Psoas muscle (tissue), 8 donors: ENCODE data around the gene FERMT2. TPM values are rescaled to one million over a fixed set of nuclear protein-coding genes. Genes with fewer than 3 reads are reported as not detected.

Experiments
- ATAC-seq, 4 donors: fragments of 200-7000 bp; cut with Tn5 transposase; one replicate each; pipeline ENCODE4 v1.9.1; 2020; ENCODE audit warnings: moderate library complexity in 3 of 4, mild to moderate bottlenecking in 2 of 4
- DNase-seq, 2 donors: peaks; one replicate each; pipeline ENCODE4 v3.0.0-alpha.2; 2020
- H3K27ac ChIP-seq: fragments of 200-600 bp; one replicate; pipeline ENCODE4 v1.8.0; 2022
- H3K27me3 ChIP-seq, 3 donors: fragments of 200-600 bp in 1 of 3; one replicate each; pipeline versions ENCODE4 v1.6.1 to v1.8.0; 2013 to 2022; ENCODE audit warnings: low read length in 2 of 3, mild to moderate bottlenecking in 2 of 3, moderate library complexity in 1 of 3; ENCODE audit not compliant: insufficient read depth in 3 of 3
- H3K36me3 ChIP-seq, 2 donors: fragments of 200-600 bp in 1 of 2; one replicate each; pipeline versions ENCODE4 v1.6.1 to v1.8.0; 2013 to 2022; ENCODE audit warnings: low read depth in 1 of 2, mild to moderate bottlenecking in 1 of 2, moderate library complexity in 1 of 2; ENCODE audit not compliant: insufficient read depth in 1 of 2
- H3K4me1 ChIP-seq: fragments of 200-600 bp; one replicate; pipeline ENCODE4 v1.8.0; 2022
- H3K4me3 ChIP-seq: fragments of 200-600 bp; one replicate; pipeline ENCODE4 v1.8.0; 2022; ENCODE audit warnings: mild to moderate bottlenecking
- H3K9me3 ChIP-seq: fragments of 200-600 bp; one replicate; pipeline ENCODE4 v1.8.0; 2022
- WGBS, 3 donors: extraction: QIAGEN DNeasy Blood & Tissue Kit; methylation state at CpG; one replicate each; pipeline versions ENCODE4 v1.1.6 to v1.1.7; 2013; 5-methylcytosine and 5-hydroxymethylcytosine counted together
- intact Hi-C, 2 donors: fragments of 100-400 bp; cut with DNase I; formaldehyde crosslinking; loops; one replicate each; pipeline versions ENCODE4 v1.11.0 to v1.14.2; 2022
- polyA plus RNA-seq, 3 donors: library from polyadenylated mRNA; stranded (reverse); fragments of 200-250 nt; gene quantifications; one replicate each; pipeline ENCODE4 v1.2.3, GENCODE V29; 2013
- total RNA-seq, 4 donors: library from RNA; stranded (reverse); fragmentation: NEBNext Ultra II Directional in 2 of 4; extraction: Animal tissue kit (Norgen Biotek cat#: 25700) in 2 of 4; gene quantifications; one replicate each; pipeline versions ENCODE4 v1.2.1 to v1.2.4, GENCODE V29; 2021 to 2023
- TF ChIP-seq, protein P1 (sequence below): fragments of 200-600 bp; IDR thresholded peaks from one replicate; pipeline ENCODE4 v1.8.0; 2022; ENCODE audit warnings: antibody characterized with exemption
- donor health status: healthy with polysubstance abuse.
- donor health status: DM: no; HTN: no; CAD: no; lungs with moderate emphysema.
- donor health status: Bipolar disorder and iron deficiency.
- donor health status: healthy.
- donor health status: DM: yes; HTN: yes; CAD: no.
- donor health status: DM: no; HTN: no; CAD: no.
- donor health status: DM: no; HTN: no; CAD: no.
- donor health status: DM: yes; HTN: yes; CAD: no.

FERMT2 gene
- total and polyA plus RNA-seq, 7 donors, result 36.6 to 219 (median 78.3) TPM

- ATAC-seq, result no peak
- WGBS, 3 donors, result 59 to 65% (median 64%) methylated on average over 3 of the region's 3 CpGs
- DNase-seq, result no peak
- Histone ChIP-seq H3K4me1 (peaks cover 70% of the 10 kb centered on the region), H3K27me3 (no peaks in the 10 kb centered on the region), H3K27ac (peak overlapping the region; percentile 82), H3K9me3 (no peaks in the 10 kb centered on the region), H3K4me3 (no peak overlapping the region), H3K36me3 (peaks cover 0 to 23% of the 10 kb centered on the region in 2 donors)
- intact Hi-C loops, result loop anchor here (5.0 kb wide), 2 partner anchors 32 to 37 kb away; partner anchors contain the start of gene FERMT2 (in 1 of the 2)
- TF ChIP-seq, protein P1, sequence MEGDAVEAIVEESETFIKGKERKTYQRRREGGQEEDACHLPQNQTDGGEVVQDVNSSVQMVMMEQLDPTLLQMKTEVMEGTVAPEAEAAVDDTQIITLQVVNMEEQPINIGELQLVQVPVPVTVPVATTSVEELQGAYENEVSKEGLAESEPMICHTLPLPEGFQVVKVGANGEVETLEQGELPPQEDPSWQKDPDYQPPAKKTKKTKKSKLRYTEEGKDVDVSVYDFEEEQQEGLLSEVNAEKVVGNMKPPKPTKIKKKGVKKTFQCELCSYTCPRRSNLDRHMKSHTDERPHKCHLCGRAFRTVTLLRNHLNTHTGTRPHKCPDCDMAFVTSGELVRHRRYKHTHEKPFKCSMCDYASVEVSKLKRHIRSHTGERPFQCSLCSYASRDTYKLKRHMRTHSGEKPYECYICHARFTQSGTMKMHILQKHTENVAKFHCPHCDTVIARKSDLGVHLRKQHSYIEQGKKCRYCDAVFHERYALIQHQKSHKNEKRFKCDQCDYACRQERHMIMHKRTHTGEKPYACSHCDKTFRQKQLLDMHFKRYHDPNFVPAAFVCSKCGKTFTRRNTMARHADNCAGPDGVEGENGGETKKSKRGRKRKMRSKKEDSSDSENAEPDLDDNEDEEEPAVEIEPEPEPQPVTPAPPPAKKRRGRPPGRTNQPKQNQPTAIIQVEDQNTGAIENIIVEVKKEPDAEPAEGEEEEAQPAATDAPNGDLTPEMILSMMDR, result no peak
These were observed 30.9 kb downstream of the FERMT2 start for GRCh38 chr14:52919971-52920370.

DNA sequence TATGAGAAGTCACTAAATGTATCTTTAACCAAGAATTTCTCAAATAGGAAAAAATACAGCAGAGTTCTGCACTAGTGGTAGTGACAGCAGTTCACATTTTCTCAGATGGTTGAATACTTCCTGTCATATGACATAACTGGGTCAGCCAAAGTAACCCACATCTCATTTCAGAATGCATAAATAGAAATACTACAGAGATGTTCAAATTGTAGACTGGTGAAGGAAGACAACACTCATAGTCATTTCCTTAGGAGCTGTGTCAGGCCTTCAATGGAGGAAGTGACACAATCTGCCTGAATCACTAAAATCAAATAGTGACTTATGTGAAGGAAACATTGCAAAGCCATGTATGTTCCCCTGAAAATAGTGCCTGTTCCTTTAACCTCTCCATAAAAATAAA, 32.4 kb downstream of the FERMT2 start:
- Histone ChIP-seq H3K27ac (peak overlapping the region; percentile 82), H3K9me3 (no peaks in the 10 kb centered on the region), H3K27me3 (no peaks in the 10 kb centered on the region), H3K4me3 (no peak overlapping the region), H3K4me1 (peaks cover 55% of the 10 kb centered on the region), H3K36me3 (peaks cover 2 to 23% of the 10 kb centered on the region in 2 donors)
- intact Hi-C loops, result loop anchor here in 1 of 2 donors (5.0 kb wide), 1 partner anchor 34 kb away; the partner anchor contains the start of gene FERMT2
- DNase-seq (no peak), ATAC-seq (peak; percentile 88 to 92 (median 88))
- TF ChIP-seq, protein P1, result no peak

DNA sequence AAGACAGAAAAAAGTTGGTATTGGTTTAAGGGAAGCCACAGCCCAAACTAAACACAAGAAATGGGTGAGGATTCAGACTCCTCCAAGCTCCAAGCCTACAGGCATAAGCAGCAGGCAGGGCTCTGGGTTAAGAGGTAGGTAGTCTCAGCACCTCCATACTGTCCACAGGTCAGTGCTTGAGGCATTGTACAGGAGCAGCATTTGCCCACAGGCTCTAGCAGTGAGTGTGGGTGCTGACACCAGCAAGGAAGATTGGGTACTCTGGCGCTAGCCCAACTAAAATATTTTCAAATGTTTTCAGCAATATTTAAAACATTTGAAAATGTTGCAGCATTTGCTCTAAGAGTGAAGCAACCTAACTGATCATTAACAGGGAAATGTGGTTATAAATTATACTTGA, 33.1 kb downstream of the FERMT2 start:
- peaks cover 5 to 23% of the 10 kb centered on the region in 2 donors for H3K36me3 ChIP-seq
- 81 to 93% (median 89%) methylated on average over 1 of the region's 1 CpG for WGBS, 3 donors
- H3K4me1 ChIP-seq, result peaks cover 53% of the 10 kb centered on the region
- no peaks in the 10 kb centered on the region for H3K27me3 ChIP-seq
- ATAC-seq (peak; percentile 38 to 50 (median 44)), DNase-seq (no peak)
- H3K27ac ChIP-seq, result peak overlapping the region; percentile 82
- TF ChIP-seq, protein P1, result no peak
- H3K4me3 ChIP-seq, result no peak overlapping the region
- no peaks in the 10 kb centered on the region for H3K9me3 ChIP-seq
- intact Hi-C loops, result loop anchor here in 1 of 2 donors (5.0 kb wide), 1 partner anchor 35 kb away; the partner anchor contains the start of gene FERMT2

DNA sequence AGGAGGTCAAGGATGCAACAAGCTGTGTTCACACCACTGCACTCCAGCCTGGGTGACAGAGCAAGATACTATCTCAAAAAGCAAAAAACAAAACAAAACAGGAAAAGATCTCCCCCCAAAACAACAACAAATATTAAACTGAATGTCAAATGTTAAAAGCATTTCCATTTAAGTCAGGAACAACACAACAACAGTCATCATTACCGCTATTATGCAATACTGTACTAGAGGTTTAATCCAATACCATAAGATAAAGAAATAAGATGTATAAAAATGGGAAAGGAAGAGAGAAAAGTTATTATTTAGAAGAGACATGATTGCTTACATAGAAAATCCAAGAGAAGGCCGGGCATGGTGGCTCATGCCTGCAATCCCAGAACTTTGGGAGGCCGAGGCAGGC, 36.6 kb downstream of the FERMT2 start:
- H3K27me3 ChIP-seq, result no peaks in the 10 kb centered on the region
- DNase-seq (no peak), ATAC-seq (no peak)
- 92 to 98% (median 95%) methylated on average over 3 of the region's 3 CpGs for WGBS, 3 donors
- peaks cover 5 to 23% of the 10 kb centered on the region in 2 donors for H3K36me3 ChIP-seq
- no peaks in the 10 kb centered on the region for H3K9me3 ChIP-seq
- H3K4me1 ChIP-seq, result peaks cover 39% of the 10 kb centered on the region
- intact Hi-C loops, result no loop called here
- no peak overlapping the region for H3K4me3 ChIP-seq
- TF ChIP-seq, protein P1, result no peak
- H3K27ac ChIP-seq, result no peak overlapping the region

- Histone ChIP-seq H3K27me3 (no peaks in the 10 kb centered on the region), H3K27ac (no peak overlapping the region), H3K36me3 (peaks cover 7 to 23% of the 10 kb centered on the region in 2 donors), H3K9me3 (no peaks in the 10 kb centered on the region), H3K4me3 (no peak overlapping the region), H3K4me1 (peaks cover 29% of the 10 kb centered on the region)
- intact Hi-C loops, result no loop called here
- DNase-seq (no peak), ATAC-seq (no peak)
- TF ChIP-seq, protein P1, result no peak
- 67 to 70% (median 69%) methylated on average over 4 of the region's 4 CpGs for WGBS, 3 donors
These were observed 37.6 kb downstream of the FERMT2 start for GRCh38 chr14:52913271-52913670.
